IMR-90 (cell line): ENCODE results near the gene SLC22A14. TPM values are rescaled to one million over a fixed set of nuclear protein-coding genes. Genes with fewer than 3 reads are reported as not detected.

Experiments
- ATAC-seq: fragments of 200-7000 bp; cut with Tn5 transposase; 2 replicates; pipeline ENCODE4 v1.9.1; 2020; ENCODE audit warnings: low read depth, mild to moderate bottlenecking, moderate library complexity
- BruUV-seq: library from RNA; stranded (reverse); fragments of 400-500 nt; replicated peaks from 2 replicates; lab custom pipeline; 2021; lab: Mats Ljungman, UMichigan
- CTCF ChIA-PET: fragments of 300-600 bp; formaldehyde crosslinking; extraction: SDS; loops from one replicate; lab custom pipeline; 2021; ENCODE audit warnings: antibody characterized with exemption; lab: Yijun Ruan, JAX
- POLR2A ChIA-PET: fragments of 300-600 bp; sonication (Branson Sonifier 250); formaldehyde crosslinking; loops from one replicate; lab custom pipeline; 2022; ENCODE audit warnings: antibody characterized with exemption; ENCODE audit not compliant: unreplicated experiment; lab: Charles Lee
- DNase-seq: peaks from one replicate; pipeline ENCODE4 v3.0.0; 2013
- H2AFZ ChIP-seq: replicated peaks from 2 replicates; pipeline ENCODE3; 2013; ENCODE audit warnings: low read length, mild to moderate bottlenecking; ENCODE audit not compliant: poor library complexity
- H2AK5ac ChIP-seq: 2 replicates; pipeline ENCODE4 v1.6.1; 2013; ENCODE audit warnings: low read depth, low read length, inconsistent platforms
- H2AK9ac ChIP-seq: replicated peaks from 2 replicates; pipeline ENCODE3; 2013; ENCODE audit warnings: mild to moderate bottlenecking, low read depth, low read length, moderate library complexity; ENCODE audit not compliant: poor library complexity
- H2BK120ac ChIP-seq: 2 replicates; pipeline ENCODE4 v1.6.1; 2013; ENCODE audit warnings: low read depth, low read length, inconsistent platforms
- H2BK15ac ChIP-seq: 3 replicates; pipeline ENCODE4 v1.6.1; 2013; ENCODE audit warnings: low read depth, low read length, inconsistent platforms
- H2BK20ac ChIP-seq: 2 replicates; pipeline ENCODE4 v1.6.1; 2013; ENCODE audit warnings: low read depth, mild to moderate bottlenecking, inconsistent platforms, low read length, moderate library complexity
- H2BK5ac ChIP-seq: 2 replicates; pipeline ENCODE4 v1.6.1; 2013; ENCODE audit warnings: mild to moderate bottlenecking, low read depth, low read length, inconsistent platforms; ENCODE audit not compliant: poor library complexity, severe bottlenecking
- H3K14ac ChIP-seq: replicated peaks from 2 replicates; pipeline ENCODE4 v1.6.1; 2013; ENCODE audit warnings: low read depth, low read length, inconsistent platforms
- H3K18ac ChIP-seq: 2 replicates; pipeline ENCODE4 v1.6.1; 2013; ENCODE audit warnings: low read depth, low read length, control low read depth
- H3K23ac ChIP-seq: 2 replicates; pipeline ENCODE4 v1.6.1; 2013; ENCODE audit warnings: low read depth, low read length, inconsistent platforms
- H3K27ac ChIP-seq: 2 replicates; pipeline ENCODE4 v1.5.1; 2013; ENCODE audit warnings: mild to moderate bottlenecking, control low read depth, low read length; ENCODE audit not compliant: insufficient read depth
- H3K27me3 ChIP-seq: 2 replicates; pipeline ENCODE4 v1.6.1; 2013; ENCODE audit warnings: low read length; ENCODE audit not compliant: control insufficient read depth, insufficient read depth
- H3K36me3 ChIP-seq: 2 replicates; pipeline ENCODE4 v1.6.1; 2013; ENCODE audit warnings: low read length, mixed read lengths; ENCODE audit not compliant: control insufficient read depth, insufficient read depth
- H3K4ac ChIP-seq: 2 replicates; pipeline ENCODE4 v1.6.1; 2013; ENCODE audit warnings: low read depth, low read length, inconsistent platforms
- H3K4me1 ChIP-seq: 2 replicates; pipeline ENCODE4 v1.6.1; 2013; ENCODE audit warnings: low read length, mixed read lengths; ENCODE audit not compliant: control insufficient read depth, insufficient read depth
- H3K4me2 ChIP-seq: 2 replicates; pipeline ENCODE4 v1.6.1; 2013; ENCODE audit warnings: low read depth, mild to moderate bottlenecking, control low read depth, low read length, moderate library complexity
- H3K4me3 ChIP-seq: 2 replicates; pipeline ENCODE4 v1.5.1; 2013; ENCODE audit warnings: low read depth, mild to moderate bottlenecking, control low read depth, low read length, moderate library complexity; ENCODE audit not compliant: insufficient read depth
- H3K56ac ChIP-seq: 2 replicates; pipeline ENCODE4 v1.6.1; 2013; ENCODE audit warnings: low read length, inconsistent platforms; ENCODE audit not compliant: insufficient read depth; ENCODE audit errors: extremely low read depth
- H3K79me1 ChIP-seq, 2 experiments: 2 replicates each; pipeline ENCODE4 v1.6.1; 2013; ENCODE audit warnings: low read length in 2 of 2, inconsistent platforms in 1 of 2, low read depth in 1 of 2
- H3K9ac ChIP-seq: 2 replicates; pipeline ENCODE4 v1.6.1; 2013; ENCODE audit warnings: low read depth, low read length, control low read depth
- H3K9me1 ChIP-seq: 2 replicates; pipeline ENCODE4 v1.6.1; 2013; ENCODE audit warnings: low read length, inconsistent platforms; ENCODE audit not compliant: insufficient read depth
- H3K9me3 ChIP-seq: 2 replicates; pipeline ENCODE4 v1.6.1; 2013; ENCODE audit warnings: low read length; ENCODE audit not compliant: control insufficient read depth, insufficient read depth
- H4K20me1 ChIP-seq: 2 replicates; pipeline ENCODE4 v1.6.1; 2013; ENCODE audit warnings: low read length, inconsistent platforms; ENCODE audit not compliant: insufficient read depth
- H4K5ac ChIP-seq: 2 replicates; pipeline ENCODE4 v1.6.1; 2013; ENCODE audit warnings: mild to moderate bottlenecking, low read depth, low read length, control low read depth
- H4K8ac ChIP-seq, 2 experiments: 2 replicates each; pipeline ENCODE4 v1.6.1; 2013; ENCODE audit warnings: low read depth in 2 of 2, low read length in 2 of 2, control low read depth in 1 of 2, inconsistent platforms in 1 of 2
- H4K91ac ChIP-seq: 2 replicates; pipeline ENCODE4 v1.6.1; 2013; ENCODE audit warnings: low read depth, low read length, inconsistent platforms; ENCODE audit not compliant: insufficient read depth
- SMC3 ChIP-seq: fragments of 150-350 bp; IDR thresholded peaks from 2 replicates; pipeline ENCODE4 v1.6.1; 2016; ENCODE audit warnings: low read depth, mild to moderate bottlenecking, antibody characterized with exemption, low read length, moderate library complexity
- WGBS, 2 experiments: methylation state at CpG; one replicate each; pipeline versions ENCODE4 v1.1.5 to v1.1.7; 2013; ENCODE audit warnings: missing lambda C conversion rate in 2 of 2; ENCODE audit not compliant: insufficient read length in 1 of 2; ENCODE audit errors: extremely low coverage in 2 of 2; 5-methylcytosine and 5-hydroxymethylcytosine counted together
- dilution Hi-C: fragments of 300-500 bp; cut with HindIII; formaldehyde crosslinking; loops from one replicate; pipeline ENCODE4 v1.14.3; 2018; ENCODE audit warnings: low sequenced_read_pairs; ENCODE audit not compliant: unreplicated experiment
- in situ Hi-C: fragments of 300-500 bp; cut with MboI; formaldehyde crosslinking; loops from 3 replicates; pipeline ENCODE4 v1.14.3; 2019; ENCODE audit warnings: low sequenced_read_pairs, inconsistent platforms, mixed read lengths
- intact Hi-C: fragments of 100-400 bp; cut with micrococcal nuclease; formaldehyde crosslinking; loops from 2 replicates; pipeline ENCODE4 v1.10.0; 2022
- polyA plus RNA-seq, 3 experiments: library from polyadenylated mRNA; depleted of rRNA; stranded (reverse); fragments of >200 nt; gene quantifications; 2 replicates each; pipeline ENCODE4 v1.2.3, GENCODE V29; 2012; ENCODE audit warnings: low replicate concordance in 1 of 3
- total RNA-seq: library from RNA; depleted of rRNA; stranded (reverse); fragments of >200 nt; gene quantifications from 2 replicates; pipeline ENCODE4 v1.2.3, GENCODE V29; 2012

SLC22A14 gene
- total and polyA plus RNA-seq, 2 of the 4 experiments (the other 2 are of a cell fraction), result under 0.01 to 0.07 TPM

DNA sequence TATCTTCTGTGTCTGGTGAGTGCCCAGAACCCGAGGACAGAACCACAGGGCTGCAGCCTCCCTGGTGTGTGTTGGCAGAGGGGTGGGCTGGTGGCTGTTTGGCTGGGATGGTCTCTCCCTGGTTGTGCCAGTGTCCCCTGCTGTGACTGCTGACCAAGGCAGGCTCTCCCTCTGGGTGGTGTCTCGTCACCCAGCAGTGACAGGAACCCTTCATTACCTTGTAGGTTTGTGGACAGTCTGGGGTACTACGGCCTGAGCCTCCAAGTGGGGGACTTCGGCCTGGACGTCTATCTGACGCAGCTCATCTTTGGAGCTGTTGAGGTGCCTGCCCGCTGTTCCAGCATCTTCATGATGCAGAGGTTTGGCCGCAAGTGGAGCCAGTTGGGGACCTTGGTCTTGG lies 6.4 kb upstream of the SLC22A14 start:
- intact Hi-C loops, result no loop called here
- Histone ChIP-seq H2AFZ (no peak overlapping the region), H4K20me1 (no peaks in the 10 kb centered on the region), H3K36me3 (peaks cover 10% of the 10 kb centered on the region), H4K5ac (no peak overlapping the region), H3K27ac (no peak overlapping the region), H3K4ac (no peak overlapping the region), H3K23ac (no peak overlapping the region), H4K8ac (no peak overlapping the region), H3K9ac (no peak overlapping the region), H3K4me1 (no peaks in the 10 kb centered on the region; the same call in 1 of the 2 replicates), H3K18ac (no peak overlapping the region), H3K4me2 (no peak overlapping the region), H2AK5ac (no peak overlapping the region), H3K27me3 (no peaks in the 10 kb centered on the region), H2BK120ac (no peak overlapping the region), H2BK5ac (no peak overlapping the region), H4K91ac (no peak overlapping the region), H2AK9ac (no peak overlapping the region), H3K14ac (no peak overlapping the region), H3K9me1 (peaks cover 4% of the 10 kb centered on the region; the same call in 1 of the 2 replicates), H3K79me1 (no peaks in the 10 kb centered on the region), H3K56ac (no peak overlapping the region), H3K4me3 (no peak overlapping the region), H2BK20ac (no peak overlapping the region), H2BK15ac (no peak overlapping the region), H3K9me3 (no peaks in the 10 kb centered on the region)
- DNase-seq (no peak), ATAC-seq (no peak)
- in situ Hi-C loops, result no loop called here
- 80% methylated on average over 1 of the region's 8 CpGs; no CpG with 5 or more reads in 1 of the 2 experiments for WGBS, 2 experiments
- dilution Hi-C loops, result no loop called here
- ChIA-PET POLR2A (no interaction called here), CTCF (no interaction called here)
- no TSS peak for BruUV-seq
- no peak for TF ChIP-seq SMC3
